ENCODE results near the gene CAD.

GRCh38 chr2:27241761-27242613, 24.8 kb downstream of the CAD start:
- TF ChIP-seq CTCF (IDR thresholded peaks at IDR 0.05 in 2 of 3, conservative IDR thresholded peaks at IDR 0.05 in 1 of 3; ENCODE audit: borderline replicate concordance in 1 of 3, insufficient read depth in 1 of 3, low read depth in 2 of 3, low read length in 2 of 3) (no peak), EZH2 (IDR thresholded peaks at IDR 0.05) (no peak), POLR2A (IDR thresholded peaks at IDR 0.05; ENCODE audit: borderline replicate concordance, extremely low read depth, insufficient read depth, insufficient read length) (no peak), REST (IDR thresholded peaks at IDR 0.05; ENCODE audit: low read depth) (no peak), POLR2AphosphoS5 (IDR thresholded peaks at IDR 0.05; ENCODE audit: low read depth, low read length) (no peak), ZNF274 (IDR thresholded peaks at IDR 0.05; ENCODE audit: low read depth, low read length) (no peak), JUND (IDR thresholded peaks at IDR 0.05) (no peak)

Data from HCT116 (cell line).